GM18519 (cell line): ENCODE data around the gene ATP5PO.

Experiments used
- ATAC-seq: cut with Tn5 transposase; IDR thresholded peaks from one replicate; pipeline ENCODE4 v1.9.1; 2021; ENCODE audit warnings: mild to moderate bottlenecking, moderate library complexity; ENCODE audit not compliant: unreplicated experiment, low FRiP score

Gene ATP5PO

DNA sequence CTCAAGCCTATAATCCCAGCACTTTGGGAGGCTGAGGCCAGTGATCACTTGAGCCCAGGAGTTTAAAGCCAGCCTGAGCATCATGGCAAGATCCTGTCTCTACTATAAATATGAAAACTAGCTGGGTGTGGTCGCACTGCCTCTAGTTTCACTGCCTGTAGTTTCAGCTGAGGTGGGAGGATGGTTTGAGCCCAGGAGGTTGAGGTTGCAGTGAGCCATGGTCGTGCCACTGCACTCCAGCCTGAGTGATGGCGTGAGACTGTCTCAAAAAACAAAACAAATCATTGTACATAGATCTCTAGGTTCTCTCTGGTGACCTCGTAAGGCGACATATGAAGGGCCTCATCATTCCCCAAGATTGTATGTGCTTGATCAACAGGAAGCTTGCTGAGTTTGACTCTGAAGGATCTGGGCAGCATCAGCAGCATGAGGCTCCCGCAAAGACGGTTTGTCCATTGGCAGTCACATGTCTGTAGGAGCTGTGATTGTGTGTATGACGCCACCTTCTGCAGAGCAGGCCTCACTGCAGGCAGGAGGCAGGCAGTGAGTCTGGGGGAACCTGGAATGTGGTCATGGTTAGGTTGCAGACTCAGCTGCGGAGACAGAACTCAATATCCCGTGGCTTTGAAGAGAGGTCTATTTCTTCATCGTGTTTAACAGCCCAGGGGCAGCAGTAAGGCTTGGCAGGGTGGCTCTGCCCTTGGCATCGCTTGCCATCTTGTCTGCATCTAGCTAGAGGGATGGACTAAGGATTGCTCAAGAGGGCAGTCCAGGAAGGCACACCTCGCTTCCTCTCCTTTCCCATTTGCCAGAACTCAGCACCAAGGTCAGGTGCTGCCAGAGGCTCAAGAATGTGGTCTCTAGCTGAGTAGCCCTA is 14.0 kb downstream of the ATP5PO start:
- no peak for ATAC-seq

DNA sequence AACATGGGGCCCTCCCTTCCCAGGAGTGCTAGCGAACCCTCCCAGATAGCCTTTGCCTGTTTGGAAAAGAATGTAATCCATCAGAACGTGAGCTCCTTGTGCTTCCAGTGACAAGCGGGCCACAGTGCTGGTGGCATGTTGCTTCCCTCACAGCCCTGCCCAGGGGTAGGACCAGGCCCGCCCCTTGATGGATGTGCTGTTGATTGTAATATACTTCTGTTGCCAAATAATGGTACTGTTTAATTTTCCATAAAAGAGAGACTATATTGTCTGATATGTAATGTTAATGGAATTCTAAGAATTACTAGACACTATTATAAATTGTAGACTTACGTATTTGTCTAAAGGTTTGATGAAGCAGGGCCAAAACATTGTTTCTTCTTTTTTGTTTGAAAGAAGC is 16.4 kb downstream of the ATP5PO start:
- ATAC-seq = no peak

DNA sequence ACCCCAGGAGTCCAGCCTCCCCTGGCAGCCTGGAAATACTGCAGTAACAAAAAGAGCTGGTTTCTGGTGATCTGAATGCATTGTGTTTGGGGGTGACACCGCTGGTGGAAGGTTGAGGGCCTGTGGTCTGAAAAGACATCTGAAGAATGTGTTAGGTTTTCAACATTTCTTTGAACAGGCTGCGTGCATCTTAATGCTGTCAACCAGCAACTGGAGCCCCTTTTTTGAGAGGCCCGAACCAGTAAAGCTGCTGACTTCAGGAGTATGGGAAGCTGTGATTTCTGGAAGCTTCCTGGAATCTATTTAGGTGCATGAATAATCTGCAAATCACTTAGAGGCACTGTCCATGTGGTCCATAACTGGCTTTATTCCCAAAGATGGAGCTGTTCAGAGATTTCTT is 17.0 kb downstream of the ATP5PO start:
- no peak for ATAC-seq

DNA sequence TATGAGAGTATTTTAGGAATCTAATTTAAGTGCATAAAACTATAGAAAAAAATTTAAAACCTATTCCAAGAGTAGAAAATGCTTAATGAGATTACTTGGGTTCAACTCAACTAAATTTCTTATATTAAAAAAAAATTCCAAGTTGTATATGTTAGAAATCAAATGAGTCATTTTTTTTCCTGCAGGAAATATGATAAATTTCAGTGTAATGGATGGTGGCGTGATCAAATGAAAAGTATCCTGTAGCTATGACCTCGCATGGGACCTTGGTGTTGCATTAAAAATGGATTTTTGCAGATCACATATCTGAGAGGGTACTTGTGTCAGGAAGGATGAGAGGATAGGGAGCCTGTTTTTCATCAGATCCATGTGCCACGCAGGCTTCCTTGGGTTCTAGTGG is 17.9 kb downstream of the ATP5PO start:
- ATAC-seq = no peak

DNA sequence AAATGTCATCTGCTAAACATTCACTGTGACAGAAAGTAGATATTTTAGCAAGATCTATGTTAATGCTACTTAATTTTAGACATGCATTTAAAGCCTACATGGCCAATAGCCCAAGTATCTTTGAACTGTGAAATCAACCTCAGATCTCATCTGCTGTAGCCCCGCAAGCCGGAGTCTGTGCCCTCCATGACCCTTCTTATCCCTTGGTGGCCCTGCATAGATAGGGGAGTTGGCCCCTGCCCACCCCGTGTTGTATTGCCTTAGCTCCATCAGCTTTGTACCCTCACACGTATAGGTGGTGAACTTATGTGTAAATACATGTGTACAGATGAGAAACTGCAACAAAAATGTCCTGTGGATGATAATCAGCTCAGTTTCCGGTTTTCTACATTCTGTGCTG is 18.5 kb downstream of the ATP5PO start:
- no peak for ATAC-seq

DNA sequence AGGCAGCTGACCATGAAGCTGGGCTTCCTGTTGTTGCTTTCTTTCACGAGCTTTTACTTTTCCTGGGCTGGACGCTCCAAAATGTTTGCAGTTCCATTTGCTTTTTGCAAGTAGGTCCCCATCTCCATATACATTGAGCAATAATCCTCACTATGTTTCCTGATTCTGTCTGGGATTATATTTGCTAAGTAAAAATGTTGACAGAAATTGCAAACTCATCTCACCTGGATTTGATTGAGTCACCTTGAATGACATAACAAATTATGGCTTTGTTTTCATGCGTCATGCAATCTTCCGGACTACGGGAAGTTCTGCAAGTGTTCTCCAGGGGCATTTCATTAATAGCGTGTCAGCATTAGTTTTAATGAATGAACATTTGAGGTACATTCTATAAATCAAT is 18.9 kb downstream of the ATP5PO start:
- ATAC-seq = no peak

DNA sequence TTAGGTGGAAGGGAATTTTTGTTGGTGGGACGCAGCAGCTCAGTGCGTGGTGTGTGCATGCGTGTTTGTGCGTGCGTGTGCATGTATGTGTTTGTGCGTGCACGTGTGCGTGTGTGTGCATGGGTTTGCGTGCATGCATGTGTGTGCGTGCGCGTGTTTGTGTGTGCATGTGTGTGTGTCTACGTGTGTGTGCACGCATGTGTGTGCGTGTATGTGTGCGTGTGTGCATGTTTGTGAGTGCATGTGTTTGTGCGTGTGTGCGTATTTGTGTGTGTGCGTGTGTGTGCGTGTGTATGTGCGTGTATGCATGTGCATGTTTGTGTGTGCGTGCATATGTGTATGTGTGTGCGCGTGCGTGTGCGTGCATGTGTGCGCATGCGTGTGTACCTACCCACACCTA is 20.2 kb downstream of the ATP5PO start:
- ATAC-seq = no peak

DNA sequence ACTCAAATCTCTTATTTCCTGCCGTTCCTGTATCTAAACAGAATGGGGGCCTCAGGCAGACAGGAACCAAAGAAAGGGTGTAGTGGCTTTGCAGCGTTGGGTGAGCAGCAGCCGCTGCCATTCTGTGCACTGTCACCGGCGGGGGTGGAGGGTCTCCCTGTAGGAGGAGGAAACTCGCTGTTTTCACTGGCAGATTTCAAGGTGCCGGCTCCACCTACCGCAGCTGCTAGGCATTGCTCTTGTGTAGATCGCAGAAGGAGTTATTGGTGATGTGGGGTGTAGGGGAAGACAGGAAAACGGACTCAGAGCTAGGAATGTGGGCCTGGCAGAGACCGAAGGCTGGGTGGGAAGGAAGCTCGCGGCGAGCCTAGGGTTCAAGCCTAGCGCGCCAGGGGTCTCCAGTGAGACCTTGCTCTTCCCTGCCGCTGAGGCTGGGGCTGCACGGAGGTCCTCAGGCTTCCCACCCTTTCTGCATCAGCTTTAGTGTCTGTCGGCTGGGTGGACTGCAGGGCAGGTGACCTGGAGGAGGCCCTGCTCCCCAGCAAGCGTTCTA is 20.8 kb downstream of the ATP5PO start:
- no peak for ATAC-seq

DNA sequence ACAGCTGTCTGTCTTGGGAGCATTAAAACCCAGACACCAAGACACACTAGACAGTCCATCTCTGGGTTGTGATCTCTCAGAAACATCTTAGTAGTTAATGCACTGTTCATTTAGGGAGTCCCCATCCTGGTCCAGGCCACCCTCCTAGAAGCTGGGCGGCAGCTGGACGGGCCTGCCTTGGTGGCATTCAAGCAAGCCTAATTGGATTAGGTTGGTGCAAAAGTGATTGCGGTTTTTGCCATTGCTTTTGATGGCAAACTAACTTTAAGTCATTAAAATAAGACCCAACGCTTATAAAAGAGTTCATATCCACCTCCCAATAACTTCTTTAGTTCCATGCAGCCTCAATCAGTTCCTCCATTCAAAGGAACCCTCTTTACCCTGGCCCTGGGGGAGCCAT is 21.7 kb downstream of the ATP5PO start:
- no peak for ATAC-seq

DNA sequence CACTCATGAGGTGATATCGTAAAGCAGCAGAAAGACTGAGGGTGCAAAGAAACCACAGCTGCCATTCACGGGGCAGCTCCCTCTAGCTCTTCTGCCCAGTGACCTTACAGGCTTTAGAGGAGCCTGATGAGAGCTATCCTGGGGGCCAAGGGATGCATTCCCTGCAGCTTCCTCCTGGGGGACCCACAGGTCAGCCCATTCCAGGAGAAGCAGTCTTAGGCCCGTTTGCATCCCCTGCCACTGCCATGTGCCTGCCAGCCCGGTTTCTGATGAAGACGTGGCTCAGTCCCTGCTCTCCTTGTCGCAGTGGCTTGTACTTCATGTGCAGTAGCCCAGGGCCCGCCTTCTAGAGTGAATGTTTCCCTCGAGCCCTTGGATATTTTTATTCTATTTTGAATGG is 22.8 kb downstream of the ATP5PO start:
- no peak for ATAC-seq

DNA sequence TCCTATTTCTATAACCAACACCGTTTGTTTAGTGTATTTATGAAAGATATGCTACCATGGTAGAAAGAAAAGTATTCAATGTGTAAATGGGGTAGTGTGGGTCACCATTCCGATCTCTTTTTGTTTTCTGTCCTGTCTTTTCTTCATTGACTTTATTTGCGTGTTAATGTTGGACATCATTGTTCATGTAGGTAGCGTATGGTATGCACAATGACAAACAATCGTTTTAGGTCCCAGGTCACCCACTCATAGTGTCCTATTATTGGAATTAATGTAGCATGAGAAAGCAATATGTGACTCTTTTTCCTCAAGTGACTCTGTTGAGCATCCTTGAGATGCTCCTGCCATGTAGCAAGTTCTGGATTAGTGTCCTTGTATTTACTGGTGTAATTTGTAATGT is 25.4 kb downstream of the ATP5PO start:
- ATAC-seq = no peak

DNA sequence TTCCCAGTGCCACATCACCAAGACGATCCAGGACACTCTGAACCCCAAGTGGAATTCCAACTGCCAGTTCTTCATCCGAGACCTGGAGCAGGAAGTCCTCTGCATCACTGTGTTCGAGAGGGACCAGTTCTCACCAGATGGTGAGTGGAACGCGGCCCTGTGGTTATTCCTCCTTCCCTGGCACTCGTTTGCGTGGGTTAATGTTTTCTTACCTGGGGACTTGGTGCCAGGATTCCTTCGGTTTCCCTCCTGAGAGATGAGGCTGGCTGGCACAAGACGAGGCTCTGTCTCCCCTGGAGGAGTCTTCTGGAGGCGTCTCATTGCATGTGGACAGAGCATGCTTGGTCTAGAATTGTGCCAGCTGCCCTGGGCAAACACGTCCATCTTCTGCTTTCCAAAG is 29.3 kb downstream of the ATP5PO start:
- ATAC-seq = no peak

DNA sequence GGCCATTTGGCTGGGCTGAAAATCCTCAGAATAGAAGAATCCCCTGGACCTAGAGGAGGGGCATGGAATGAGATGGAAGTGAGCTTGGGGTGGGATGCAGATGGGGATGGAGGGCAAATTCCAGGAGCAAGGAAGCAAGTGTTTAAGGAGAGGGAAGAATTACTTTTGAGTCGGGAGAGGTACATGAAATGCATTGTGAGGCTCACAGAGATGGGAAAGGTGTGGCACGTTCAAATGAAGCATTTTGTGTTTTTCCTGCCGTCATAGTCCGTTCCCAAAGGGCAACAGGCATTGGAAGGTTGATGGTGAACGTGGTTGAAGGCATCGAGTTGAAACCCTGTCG is 30.5 kb downstream of the ATP5PO start:
- ATAC-seq = no peak

DNA sequence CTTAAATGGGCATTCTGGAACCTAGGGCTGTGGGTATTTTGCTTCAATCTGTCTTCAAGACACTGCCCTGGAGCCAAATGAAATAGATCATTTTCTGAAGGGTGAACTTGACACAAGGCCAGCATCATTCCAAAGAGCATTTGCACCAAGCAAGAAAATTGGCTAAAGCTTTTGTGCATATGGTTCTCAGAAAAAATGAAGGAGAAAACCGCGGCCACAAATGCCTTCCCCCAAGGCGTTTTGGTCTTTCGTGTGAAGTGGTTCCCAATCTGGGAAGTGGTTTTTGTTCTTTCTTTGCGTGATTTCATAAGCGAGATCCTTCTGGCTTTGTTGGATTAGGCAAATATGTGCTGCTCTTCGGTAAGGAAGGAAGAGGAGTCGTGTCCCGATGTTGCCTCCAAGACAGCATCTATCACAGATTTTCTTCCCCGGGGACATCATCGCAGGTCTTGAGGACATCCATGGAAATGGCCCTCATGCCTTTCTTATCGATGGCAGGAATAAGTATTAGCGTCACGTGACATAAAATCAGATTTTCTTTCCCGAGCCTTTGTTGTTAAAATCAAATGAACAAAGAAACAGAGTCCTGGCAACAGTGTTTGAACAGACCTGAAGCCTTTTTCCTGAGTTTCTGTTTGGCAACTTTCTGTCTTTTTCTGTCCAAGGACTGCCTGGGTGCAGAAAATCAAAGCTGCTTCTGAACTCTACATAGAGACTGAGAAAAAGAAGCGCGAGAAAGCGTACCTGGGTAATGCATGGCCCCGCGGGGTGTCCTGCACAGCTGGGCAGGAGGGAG is 31.0 kb downstream of the ATP5PO start:
- no peak for ATAC-seq

DNA sequence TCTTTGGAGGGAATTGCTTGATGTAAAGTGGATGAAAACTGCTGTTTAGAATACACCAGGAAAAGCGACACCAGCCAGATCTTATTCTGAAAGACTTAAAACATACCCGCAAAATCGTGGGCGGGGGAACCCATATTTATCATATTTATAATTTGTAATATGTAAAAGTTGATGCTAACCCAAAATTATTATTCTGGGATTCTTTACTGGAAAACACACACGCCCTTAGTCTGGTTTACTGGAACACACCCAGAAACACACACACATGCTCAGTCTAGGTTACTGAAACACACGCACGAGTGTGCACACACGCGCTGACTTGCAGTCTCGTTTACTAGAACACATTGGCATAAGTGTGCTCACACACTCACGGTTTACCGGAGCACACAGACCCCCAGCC is 32.5 kb downstream of the ATP5PO start:
- no peak for ATAC-seq

DNA sequence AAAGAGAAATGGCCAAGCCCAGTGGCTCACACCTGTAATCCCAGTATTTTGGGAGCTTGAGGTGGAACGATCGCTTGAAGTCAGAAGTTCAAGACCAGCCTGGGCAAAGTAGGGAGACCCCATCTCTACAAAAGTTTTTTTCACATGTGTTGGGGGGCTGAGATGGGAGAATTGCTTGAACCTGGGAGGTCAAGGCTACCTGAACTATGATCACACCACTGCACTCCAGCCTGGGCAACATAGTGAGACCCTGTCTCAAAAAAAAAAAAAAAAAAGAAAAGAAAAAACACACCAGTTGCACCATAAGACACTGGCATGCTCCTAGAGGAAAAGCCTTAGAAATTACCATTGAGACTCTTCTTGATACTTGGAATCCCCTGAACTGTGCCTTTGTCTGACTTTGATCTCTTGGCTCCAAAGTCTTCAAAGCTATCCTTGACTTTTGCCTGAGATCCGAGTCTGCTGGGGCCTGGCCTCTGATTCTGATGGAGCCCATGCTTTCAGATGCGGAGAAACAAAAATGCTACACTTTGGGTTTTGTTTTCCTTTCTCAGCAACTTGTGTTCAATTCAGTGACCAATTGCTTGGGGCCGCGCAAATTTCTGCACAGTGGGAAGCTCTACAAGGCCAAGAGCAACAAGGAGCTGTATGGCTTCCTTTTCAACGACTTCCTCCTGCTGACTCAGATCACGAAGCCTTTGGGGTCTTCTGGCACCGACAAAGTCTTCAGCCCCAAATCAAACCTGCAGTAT is 33.7 kb downstream of the ATP5PO start:
- no peak for ATAC-seq

DNA sequence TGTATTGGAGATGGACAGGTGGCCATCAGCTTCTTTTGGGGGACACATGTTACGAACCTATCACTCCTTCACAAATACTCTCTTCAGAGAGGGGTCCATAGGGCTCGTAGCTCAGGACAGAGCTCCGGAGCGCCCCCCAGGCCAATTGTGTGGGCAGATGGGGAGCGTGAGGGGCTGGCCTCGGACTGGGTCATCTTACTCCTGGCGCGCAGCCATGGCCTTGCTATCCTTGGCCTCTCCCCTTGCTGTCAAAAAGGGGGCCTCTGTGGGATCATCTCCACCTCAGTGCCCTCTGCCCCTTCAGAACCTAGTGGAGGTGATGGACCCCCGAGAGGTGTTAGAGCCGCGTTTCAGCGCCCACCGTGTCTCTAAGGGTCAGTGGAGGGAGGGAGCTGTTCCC is 35.0 kb downstream of the ATP5PO start:
- no peak for ATAC-seq

DNA sequence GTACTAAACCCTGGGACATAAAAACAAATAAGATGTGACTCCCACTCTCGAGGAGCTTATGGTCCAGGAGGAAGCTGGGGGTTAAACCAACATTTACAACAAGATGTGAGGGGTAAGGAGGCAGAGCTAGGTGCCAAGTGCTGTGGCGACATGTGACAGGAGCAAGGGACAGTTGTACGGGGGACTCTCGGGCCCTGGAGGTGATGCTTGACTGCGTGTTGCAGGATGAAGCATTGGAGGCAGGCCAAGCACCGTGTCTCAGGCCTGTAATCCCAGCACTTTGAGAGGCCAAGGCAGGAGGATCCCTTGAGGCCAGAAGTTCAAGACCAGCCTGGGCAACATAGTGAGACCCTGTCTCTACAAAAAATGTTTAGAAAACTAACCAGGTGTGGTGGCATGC is 36.8 kb downstream of the ATP5PO start:
- no peak for ATAC-seq

DNA sequence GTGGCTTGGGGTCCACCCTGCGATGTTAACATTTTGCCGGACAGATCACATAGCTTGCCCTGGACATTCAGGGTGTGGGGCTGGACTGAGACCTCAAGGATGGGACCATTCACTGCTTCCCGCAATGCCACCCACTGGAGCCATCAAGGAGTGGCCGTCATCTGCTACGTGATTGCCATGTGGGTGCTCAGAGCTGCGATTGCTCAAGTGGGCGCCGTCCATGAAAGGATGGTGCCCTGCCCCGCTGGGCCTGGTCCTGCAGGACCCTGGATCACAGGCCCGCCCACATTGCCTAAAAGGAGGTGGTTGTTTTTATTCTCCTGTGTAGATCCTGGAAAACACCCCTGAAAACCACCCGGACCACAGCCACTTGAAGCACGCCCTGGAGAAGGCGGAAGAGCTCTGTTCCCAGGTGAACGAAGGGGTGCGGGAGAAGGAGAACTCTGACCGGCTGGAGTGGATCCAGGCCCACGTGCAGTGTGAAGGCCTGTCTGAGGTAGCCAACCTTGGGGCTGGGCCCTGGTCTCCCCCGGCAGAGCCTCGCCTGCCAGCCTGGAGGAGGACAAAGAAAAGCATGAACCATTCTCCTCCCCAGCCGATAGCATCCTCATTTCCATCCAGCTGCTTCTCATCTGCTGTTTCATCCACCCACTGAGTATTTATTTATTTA is 40.4 kb downstream of the ATP5PO start:
- ATAC-seq = no peak

DNA sequence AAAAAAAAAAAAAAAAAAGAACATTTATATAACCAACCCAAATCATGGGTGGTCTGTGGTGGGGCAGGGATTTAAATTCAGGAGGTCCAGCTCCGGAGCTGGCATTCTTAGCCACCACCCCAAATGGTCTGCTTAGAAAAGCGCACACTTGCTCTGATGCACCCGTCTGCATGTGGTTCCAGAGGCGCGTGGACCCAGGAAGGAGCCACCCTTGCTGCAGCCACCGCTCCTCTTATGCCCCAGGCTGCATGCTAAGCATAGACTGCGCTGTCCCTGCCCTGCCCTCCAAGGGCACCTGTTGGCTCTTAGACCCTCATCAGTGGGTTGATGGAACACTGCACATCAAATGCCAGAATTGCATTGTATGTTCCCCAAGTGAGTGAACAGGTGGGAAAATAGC is 41.4 kb downstream of the ATP5PO start:
- no peak for ATAC-seq
